Activated B cell treated with CpG ODN at 0.5 μM for 24 hours (primary cell): ENCODE data around the gene KBTBD3. TPM values are rescaled to one million over a fixed set of nuclear protein-coding genes. Genes with fewer than 3 reads are reported as not detected.

ENCODE experiments used
- ATAC-seq: fragments of 200-7000 bp; cut with Tn5 transposase; one replicate; pipeline ENCODE4 v1.10.0; 2021; ENCODE audit warnings: low read depth, mild to moderate bottlenecking, moderate library complexity
- CTCF ChIA-PET: fragments of 350-600 bp; sonication (Branson Sonifier 250); formaldehyde crosslinking; loops from one replicate; lab custom pipeline; 2021; ENCODE audit warnings: antibody characterized with exemption; lab: Charles Lee
- POLR2A ChIA-PET: fragments of 350-600 bp; sonication (Branson Sonifier 250); formaldehyde crosslinking; loops from one replicate; lab custom pipeline; 2021; ENCODE audit warnings: antibody characterized with exemption; lab: Charles Lee
- DNase-seq: peaks from one replicate; pipeline ENCODE4 v3.0.0; 2022
- H3K27ac Mint-ChIP-seq: one replicate; pipeline ENCODE4 v1.8.0; 2020; ENCODE audit warnings: mixed read lengths
- H3K27me3 Mint-ChIP-seq: one replicate; pipeline ENCODE4 v1.8.0; 2021; ENCODE audit warnings: mixed read lengths
- H3K36me3 Mint-ChIP-seq: one replicate; pipeline ENCODE4 v1.8.0; 2021; ENCODE audit warnings: low read depth, mixed read lengths
- H3K4me1 Mint-ChIP-seq: one replicate; pipeline ENCODE4 v1.8.0; 2021; ENCODE audit warnings: mixed read lengths
- H3K4me3 Mint-ChIP-seq: one replicate; pipeline ENCODE4 v1.8.0; 2020; ENCODE audit warnings: mild to moderate bottlenecking, mixed read lengths
- H3K9me3 Mint-ChIP-seq: one replicate; pipeline ENCODE4 v1.8.0; 2020; ENCODE audit warnings: mixed read lengths
- intact Hi-C: fragments of 100-400 bp; cut with micrococcal nuclease; formaldehyde crosslinking; loops from one replicate; pipeline ENCODE4 v1.15.1; 2024
- total RNA-seq: library from RNA; stranded (reverse); gene quantifications from 2 replicates; pipeline ENCODE4 v1.2.3, GENCODE V29; 2022
- TF ChIP-seq, protein P1 (sequence below): fragments of 200-600 bp; IDR thresholded peaks from one replicate; pipeline ENCODE4 v1.8.0; 2022; ENCODE audit warnings: antibody characterized with exemption, mild to moderate bottlenecking

Gene KBTBD3
- total RNA-seq, 1 donor from 2014 or later = 7.7 TPM

DNA sequence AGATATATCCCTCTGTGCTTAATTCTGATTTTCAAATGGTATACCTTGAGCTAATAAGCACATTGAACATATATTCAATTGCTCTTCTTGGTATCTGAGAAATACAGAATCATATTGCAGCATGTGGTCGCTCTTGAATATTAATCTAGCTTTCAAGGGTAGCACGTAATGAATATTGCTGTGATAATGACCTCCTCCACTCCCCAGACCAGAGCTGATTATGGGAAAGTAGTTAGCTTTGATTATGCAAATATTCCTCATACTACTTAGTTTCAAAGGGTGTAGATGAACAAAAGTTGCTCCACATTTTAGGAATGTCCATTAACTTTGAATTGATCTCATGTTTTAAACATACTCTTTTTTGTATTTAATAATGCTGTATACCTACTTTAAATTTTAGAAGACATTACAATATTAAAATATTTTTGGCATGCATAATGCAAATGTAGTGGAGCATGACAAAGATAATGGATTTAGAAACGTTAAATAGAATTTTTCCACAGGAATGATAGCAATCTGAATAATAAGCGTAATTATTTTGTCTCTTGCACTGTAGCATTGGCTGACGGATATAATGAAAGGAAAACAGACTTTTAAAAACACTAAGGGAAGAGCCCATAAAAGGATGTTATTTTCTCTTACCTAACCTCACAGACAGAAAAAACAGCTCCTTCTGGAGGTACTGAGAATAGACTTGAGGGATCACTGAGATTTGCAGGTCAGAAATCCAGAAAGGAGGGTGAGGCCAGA lies 27.2 kb downstream of the KBTBD3 start:
- intact Hi-C loops = no loop called here
- ChIA-PET POLR2A (no interaction called here), CTCF (no interaction called here)
- H3K9me3 Mint-ChIP-seq = no peaks in the 10 kb centered on the region
- H3K27me3 Mint-ChIP-seq = peaks cover 5% of the 10 kb centered on the region
- DNase-seq (no peak), ATAC-seq (no peak)
- no peak overlapping the region for H3K4me3 Mint-ChIP-seq
- H3K4me1 Mint-ChIP-seq = no peaks in the 10 kb centered on the region
- TF ChIP-seq, protein P1, sequence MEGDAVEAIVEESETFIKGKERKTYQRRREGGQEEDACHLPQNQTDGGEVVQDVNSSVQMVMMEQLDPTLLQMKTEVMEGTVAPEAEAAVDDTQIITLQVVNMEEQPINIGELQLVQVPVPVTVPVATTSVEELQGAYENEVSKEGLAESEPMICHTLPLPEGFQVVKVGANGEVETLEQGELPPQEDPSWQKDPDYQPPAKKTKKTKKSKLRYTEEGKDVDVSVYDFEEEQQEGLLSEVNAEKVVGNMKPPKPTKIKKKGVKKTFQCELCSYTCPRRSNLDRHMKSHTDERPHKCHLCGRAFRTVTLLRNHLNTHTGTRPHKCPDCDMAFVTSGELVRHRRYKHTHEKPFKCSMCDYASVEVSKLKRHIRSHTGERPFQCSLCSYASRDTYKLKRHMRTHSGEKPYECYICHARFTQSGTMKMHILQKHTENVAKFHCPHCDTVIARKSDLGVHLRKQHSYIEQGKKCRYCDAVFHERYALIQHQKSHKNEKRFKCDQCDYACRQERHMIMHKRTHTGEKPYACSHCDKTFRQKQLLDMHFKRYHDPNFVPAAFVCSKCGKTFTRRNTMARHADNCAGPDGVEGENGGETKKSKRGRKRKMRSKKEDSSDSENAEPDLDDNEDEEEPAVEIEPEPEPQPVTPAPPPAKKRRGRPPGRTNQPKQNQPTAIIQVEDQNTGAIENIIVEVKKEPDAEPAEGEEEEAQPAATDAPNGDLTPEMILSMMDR = no peak
- no peaks in the 10 kb centered on the region for H3K36me3 Mint-ChIP-seq
- H3K27ac Mint-ChIP-seq = no peak overlapping the region

DNA sequence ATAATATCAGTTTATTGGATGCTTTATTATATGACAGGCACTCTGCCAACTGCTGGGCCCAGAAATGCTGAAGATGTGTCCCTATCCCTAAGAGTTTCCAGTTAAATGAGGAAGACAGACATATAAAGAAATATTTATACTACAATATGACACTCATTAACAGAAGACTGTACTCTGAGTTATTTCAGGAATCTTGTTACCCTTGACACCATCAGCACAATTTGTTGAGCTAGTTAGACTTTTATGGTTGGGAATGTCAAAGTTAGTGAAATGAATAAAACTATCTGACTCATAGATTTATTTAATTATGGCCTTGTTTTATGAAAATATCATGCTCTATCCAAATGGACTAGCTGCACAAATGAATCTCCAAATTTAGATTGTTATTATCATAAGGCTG lies 29.5 kb downstream of the KBTBD3 start:
- Mint-ChIP-seq H3K4me1 (no peaks in the 10 kb centered on the region), H3K4me3 (no peak overlapping the region), H3K36me3 (no peaks in the 10 kb centered on the region), H3K27me3 (peaks cover 14% of the 10 kb centered on the region), H3K27ac (no peak overlapping the region), H3K9me3 (no peaks in the 10 kb centered on the region)
- ChIA-PET CTCF (no interaction called here), POLR2A (no interaction called here)
- TF ChIP-seq, protein P1 = no peak
- no peak for DNase-seq
- intact Hi-C loops = no loop called here
- no peak for ATAC-seq

DNA sequence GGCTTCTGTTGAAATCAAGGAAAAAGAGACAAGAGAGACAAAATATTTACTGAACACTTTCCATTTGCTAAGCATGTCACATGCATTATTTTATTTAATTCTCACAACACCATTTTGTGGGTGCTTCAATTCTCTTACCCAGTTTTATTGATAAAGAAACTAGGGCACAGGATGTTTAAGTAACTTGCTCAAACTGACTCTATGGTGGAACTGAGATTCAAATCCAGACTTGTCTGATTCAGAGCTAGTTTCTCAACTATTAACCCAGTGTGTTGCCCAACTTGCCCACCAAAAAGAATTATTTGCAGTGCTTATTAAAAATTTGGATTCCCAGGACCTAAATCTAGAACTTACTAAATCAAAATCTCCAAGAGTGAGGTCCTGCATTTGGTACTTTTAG lies 33.6 kb downstream of the KBTBD3 start:
- ChIA-PET POLR2A (no interaction called here), CTCF (no interaction called here)
- ATAC-seq = no peak
- H3K36me3 Mint-ChIP-seq = no peaks in the 10 kb centered on the region
- DNase-seq = no peak
- no peak overlapping the region for H3K27ac Mint-ChIP-seq
- H3K9me3 Mint-ChIP-seq = no peaks in the 10 kb centered on the region
- peaks cover 18% of the 10 kb centered on the region for H3K27me3 Mint-ChIP-seq
- H3K4me3 Mint-ChIP-seq = no peak overlapping the region
- TF ChIP-seq, protein P1 = no peak
- intact Hi-C loops = no loop called here
- no peaks in the 10 kb centered on the region for H3K4me1 Mint-ChIP-seq

DNA sequence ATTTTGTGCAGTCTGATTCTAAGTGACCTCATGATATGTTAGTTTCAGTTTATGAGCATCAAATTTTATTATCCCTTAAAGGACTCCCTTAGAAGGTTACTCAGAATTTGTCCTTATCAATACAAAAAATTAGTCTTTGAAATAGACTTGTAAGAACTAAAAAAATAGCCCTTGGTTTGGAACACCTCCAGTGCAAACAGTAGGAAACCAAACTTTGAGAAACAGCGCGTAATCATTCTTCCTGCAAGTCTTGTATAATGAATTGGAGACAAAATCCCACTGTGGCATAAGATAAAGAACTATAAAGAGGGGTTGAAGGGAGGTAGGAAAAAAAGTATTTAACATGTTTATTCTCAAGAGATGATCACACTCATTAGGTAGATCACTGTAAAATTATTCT lies 44.3 kb downstream of the KBTBD3 start:
- peaks cover 43% of the 10 kb centered on the region for H3K27me3 Mint-ChIP-seq
- H3K4me1 Mint-ChIP-seq = no peaks in the 10 kb centered on the region
- H3K9me3 Mint-ChIP-seq = peaks cover 2% of the 10 kb centered on the region
- H3K4me3 Mint-ChIP-seq = no peak overlapping the region
- intact Hi-C loops = no loop called here
- POLR2A ChIA-PET = no interaction called here
- H3K27ac Mint-ChIP-seq = no peak overlapping the region
- TF ChIP-seq, protein P1 = no peak
- ATAC-seq (no peak), DNase-seq (no peak)
- CTCF ChIA-PET = no interaction called here
- no peaks in the 10 kb centered on the region for H3K36me3 Mint-ChIP-seq

DNA sequence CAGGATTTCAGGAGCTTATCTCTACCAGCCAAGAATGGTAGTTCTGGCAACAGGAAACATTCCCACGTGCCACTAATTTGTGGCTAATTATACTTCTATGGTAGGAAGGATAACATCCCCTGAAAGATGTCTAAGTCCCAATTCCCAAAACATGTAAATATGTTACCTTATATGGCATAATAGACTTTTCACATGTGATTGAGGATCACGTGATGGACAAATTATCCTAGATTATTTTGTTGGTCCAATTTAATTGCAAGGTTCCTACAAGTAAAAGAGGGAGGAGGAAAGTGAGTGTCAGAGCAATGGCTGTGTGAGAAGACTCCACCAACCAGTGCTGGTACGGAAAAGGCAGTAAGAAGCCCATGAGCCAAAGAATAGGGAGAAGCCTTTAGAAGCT lies 45.2 kb downstream of the KBTBD3 start:
- Mint-ChIP-seq H3K27ac (no peak overlapping the region), H3K9me3 (peaks cover 4% of the 10 kb centered on the region), H3K4me3 (no peak overlapping the region), H3K27me3 (peaks cover 42% of the 10 kb centered on the region), H3K4me1 (no peaks in the 10 kb centered on the region), H3K36me3 (no peaks in the 10 kb centered on the region)
- intact Hi-C loops = no loop called here
- CTCF ChIA-PET = interaction anchor here (0.9 kb wide), 1 partner anchor 27 kb away, joined by 3 read pairs; no protein-coding TSS in a partner anchor
- DNase-seq = no peak
- ATAC-seq = no peak
- TF ChIP-seq, protein P1 = no peak
- POLR2A ChIA-PET = no interaction called here
